ENCODE data around the gene VIT.

The VIT gene

DNA sequence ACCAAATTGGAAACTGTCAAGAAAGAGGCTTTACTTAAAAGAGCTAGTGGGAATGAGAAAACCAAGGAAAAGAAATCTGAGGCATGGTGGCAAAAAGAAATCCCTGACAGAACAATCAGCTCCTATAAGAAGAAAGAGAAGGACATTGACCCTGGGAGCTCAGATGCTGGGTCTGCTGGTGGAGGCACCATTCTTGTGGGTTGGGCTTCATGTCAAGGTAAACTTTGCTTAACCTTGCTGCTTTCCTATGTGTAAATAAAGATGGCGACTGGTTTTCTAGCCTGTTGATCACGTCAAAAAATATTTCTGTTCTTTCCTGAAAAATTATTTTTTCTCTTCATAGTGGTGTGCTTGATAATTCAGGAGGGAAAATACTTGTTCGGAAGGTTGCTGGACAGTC lies 58.1 kb downstream of the VIT start:
- no peak for TF ChIP-seq TCF12 (IDR thresholded peaks at IDR 0.05; ENCODE audit: low read depth)
- TF ChIP-seq, protein P1, sequence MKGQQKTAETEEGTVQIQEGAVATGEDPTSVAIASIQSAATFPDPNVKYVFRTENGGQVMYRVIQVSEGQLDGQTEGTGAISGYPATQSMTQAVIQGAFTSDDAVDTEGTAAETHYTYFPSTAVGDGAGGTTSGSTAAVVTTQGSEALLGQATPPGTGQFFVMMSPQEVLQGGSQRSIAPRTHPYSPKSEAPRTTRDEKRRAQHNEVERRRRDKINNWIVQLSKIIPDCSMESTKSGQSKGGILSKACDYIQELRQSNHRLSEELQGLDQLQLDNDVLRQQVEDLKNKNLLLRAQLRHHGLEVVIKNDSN (IDR thresholded peaks at IDR 0.05) = no peak
- no peak for TF ChIP-seq TAF1 (IDR thresholded peaks at IDR 0.05; ENCODE audit: low read depth)
- no peak for TF ChIP-seq TEAD4 (IDR thresholded peaks at IDR 0.05)
- no peak for TF ChIP-seq EP300 (IDR thresholded peaks at IDR 0.05; ENCODE audit: borderline replicate concordance)
- TF ChIP-seq CEBPB (IDR thresholded peaks at IDR 0.05) = no peak
- TF ChIP-seq RAD21 (IDR thresholded peaks at IDR 0.05; ENCODE audit: low read depth) = no peak
- no peak for TF ChIP-seq NFIC (IDR thresholded peaks at IDR 0.05)
- no peak for TF ChIP-seq CREB1 (IDR thresholded peaks at IDR 0.05; ENCODE audit: low read depth)
- no peak for TF ChIP-seq EGR1 (IDR thresholded peaks at IDR 0.05)
- TF ChIP-seq ZBTB7A (IDR thresholded peaks at IDR 0.05; ENCODE audit: low read depth) = no peak
- no peak for TF ChIP-seq YY1 (IDR thresholded peaks at IDR 0.05; ENCODE audit: low read depth)
- no peak for TF ChIP-seq FOXM1 (IDR thresholded peaks at IDR 0.05; ENCODE audit: borderline replicate concordance, low read depth)
- TF ChIP-seq, protein P2, sequence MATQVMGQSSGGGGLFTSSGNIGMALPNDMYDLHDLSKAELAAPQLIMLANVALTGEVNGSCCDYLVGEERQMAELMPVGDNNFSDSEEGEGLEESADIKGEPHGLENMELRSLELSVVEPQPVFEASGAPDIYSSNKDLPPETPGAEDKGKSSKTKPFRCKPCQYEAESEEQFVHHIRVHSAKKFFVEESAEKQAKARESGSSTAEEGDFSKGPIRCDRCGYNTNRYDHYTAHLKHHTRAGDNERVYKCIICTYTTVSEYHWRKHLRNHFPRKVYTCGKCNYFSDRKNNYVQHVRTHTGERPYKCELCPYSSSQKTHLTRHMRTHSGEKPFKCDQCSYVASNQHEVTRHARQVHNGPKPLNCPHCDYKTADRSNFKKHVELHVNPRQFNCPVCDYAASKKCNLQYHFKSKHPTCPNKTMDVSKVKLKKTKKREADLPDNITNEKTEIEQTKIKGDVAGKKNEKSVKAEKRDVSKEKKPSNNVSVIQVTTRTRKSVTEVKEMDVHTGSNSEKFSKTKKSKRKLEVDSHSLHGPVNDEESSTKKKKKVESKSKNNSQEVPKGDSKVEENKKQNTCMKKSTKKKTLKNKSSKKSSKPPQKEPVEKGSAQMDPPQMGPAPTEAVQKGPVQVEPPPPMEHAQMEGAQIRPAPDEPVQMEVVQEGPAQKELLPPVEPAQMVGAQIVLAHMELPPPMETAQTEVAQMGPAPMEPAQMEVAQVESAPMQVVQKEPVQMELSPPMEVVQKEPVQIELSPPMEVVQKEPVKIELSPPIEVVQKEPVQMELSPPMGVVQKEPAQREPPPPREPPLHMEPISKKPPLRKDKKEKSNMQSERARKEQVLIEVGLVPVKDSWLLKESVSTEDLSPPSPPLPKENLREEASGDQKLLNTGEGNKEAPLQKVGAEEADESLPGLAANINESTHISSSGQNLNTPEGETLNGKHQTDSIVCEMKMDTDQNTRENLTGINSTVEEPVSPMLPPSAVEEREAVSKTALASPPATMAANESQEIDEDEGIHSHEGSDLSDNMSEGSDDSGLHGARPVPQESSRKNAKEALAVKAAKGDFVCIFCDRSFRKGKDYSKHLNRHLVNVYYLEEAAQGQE (IDR thresholded peaks at IDR 0.05; ENCODE audit: low read depth) = no peak
- TF ChIP-seq, protein P3, sequence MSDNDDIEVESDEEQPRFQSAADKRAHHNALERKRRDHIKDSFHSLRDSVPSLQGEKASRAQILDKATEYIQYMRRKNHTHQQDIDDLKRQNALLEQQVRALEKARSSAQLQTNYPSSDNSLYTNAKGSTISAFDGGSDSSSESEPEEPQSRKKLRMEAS (IDR thresholded peaks at IDR 0.05) = no peak

DNA sequence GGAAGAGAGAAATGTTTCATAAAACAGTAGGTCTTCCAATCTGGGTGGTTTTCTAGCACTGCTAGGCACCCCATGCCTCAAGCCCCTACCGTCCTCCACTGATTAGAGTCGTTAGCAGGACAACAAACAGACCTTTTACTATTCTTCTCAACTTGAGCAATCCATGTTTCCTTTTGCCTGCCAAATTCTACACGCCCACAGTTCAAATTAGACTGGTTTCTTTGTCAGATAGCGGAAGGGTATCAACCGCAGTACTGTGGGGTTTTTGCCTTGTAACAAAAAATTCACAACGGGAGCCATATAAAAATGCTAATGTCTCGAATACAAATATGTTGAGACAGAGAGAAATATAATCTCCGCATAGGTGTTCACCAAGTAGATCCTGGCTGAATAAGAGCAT lies 59.9 kb downstream of the VIT start:
- no peak for TF ChIP-seq CEBPB (IDR thresholded peaks at IDR 0.05)
- TF ChIP-seq, protein P2 (IDR thresholded peaks at IDR 0.05; ENCODE audit: low read depth) = no peak
- TF ChIP-seq, protein P1 (IDR thresholded peaks at IDR 0.05) = no peak
- no peak for TF ChIP-seq EP300 (IDR thresholded peaks at IDR 0.05; ENCODE audit: borderline replicate concordance)
- TF ChIP-seq FOXM1 (IDR thresholded peaks at IDR 0.05; ENCODE audit: borderline replicate concordance, low read depth) = no peak
- no peak for TF ChIP-seq NFIC (IDR thresholded peaks at IDR 0.05)
- no peak for TF ChIP-seq TAF1 (IDR thresholded peaks at IDR 0.05; ENCODE audit: low read depth)
- no peak for TF ChIP-seq TEAD4 (IDR thresholded peaks at IDR 0.05)
- no peak for TF ChIP-seq EGR1 (IDR thresholded peaks at IDR 0.05)
- no peak for TF ChIP-seq TCF12 (IDR thresholded peaks at IDR 0.05; ENCODE audit: low read depth)
- no peak for TF ChIP-seq RAD21 (IDR thresholded peaks at IDR 0.05; ENCODE audit: low read depth)

DNA sequence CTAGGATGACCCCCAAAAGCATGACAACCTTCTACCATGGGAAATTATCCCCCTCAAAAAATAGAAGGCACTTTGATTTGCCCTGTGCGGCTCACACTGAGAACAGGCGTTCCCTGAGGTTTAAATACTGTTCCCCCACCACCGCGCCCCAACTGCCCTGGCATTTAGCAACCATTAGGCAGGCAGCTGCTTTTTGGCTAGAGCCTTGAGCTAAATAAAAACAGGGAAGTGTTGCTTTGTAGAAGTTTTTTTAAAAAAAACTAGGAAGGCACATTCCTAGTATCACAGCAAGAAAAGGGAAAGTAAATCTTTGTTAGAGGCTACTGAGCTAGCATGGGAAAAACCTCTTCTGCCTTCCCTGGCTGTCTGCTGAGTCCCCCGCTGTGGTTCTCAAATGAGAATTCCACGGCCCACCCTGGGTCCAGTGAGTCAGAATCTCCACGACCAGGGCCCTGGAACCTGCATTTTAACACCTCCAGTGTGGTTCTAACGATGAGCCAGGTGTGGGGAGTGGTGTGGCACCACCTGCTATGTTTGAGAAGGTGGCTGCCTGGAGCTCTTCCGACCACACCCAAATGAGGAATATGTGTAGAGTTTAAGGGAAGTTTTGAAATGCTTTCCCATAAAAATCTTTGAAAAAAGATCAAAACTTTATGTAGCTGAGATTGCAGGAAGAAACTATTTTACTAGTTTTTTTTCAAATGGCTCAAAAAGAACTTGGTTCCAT lies 66.4 kb downstream of the VIT start:
- TF ChIP-seq ZBTB7A (IDR thresholded peaks at IDR 0.05; ENCODE audit: low read depth) = no peak
- TF ChIP-seq, protein P1 (IDR thresholded peaks at IDR 0.05) = no peak
- TF ChIP-seq TEAD4 (IDR thresholded peaks at IDR 0.05) = no peak
- no peak for TF ChIP-seq FOXM1 (IDR thresholded peaks at IDR 0.05; ENCODE audit: borderline replicate concordance, low read depth)
- TF ChIP-seq, protein P2 (IDR thresholded peaks at IDR 0.05; ENCODE audit: low read depth) = no peak
- no peak for TF ChIP-seq NFIC (IDR thresholded peaks at IDR 0.05)
- TF ChIP-seq YY1 (IDR thresholded peaks at IDR 0.05; ENCODE audit: low read depth) = no peak
- no peak for TF ChIP-seq TAF1 (IDR thresholded peaks at IDR 0.05; ENCODE audit: low read depth)
- TF ChIP-seq EP300 (IDR thresholded peaks at IDR 0.05; ENCODE audit: borderline replicate concordance) = no peak
- TF ChIP-seq RAD21 (IDR thresholded peaks at IDR 0.05; ENCODE audit: low read depth) = no peak
- no peak for TF ChIP-seq CEBPB (IDR thresholded peaks at IDR 0.05)
- no peak for TF ChIP-seq TCF12 (IDR thresholded peaks at IDR 0.05; ENCODE audit: low read depth)
- no peak for TF ChIP-seq EGR1 (IDR thresholded peaks at IDR 0.05)
- TF ChIP-seq, protein P3 (IDR thresholded peaks at IDR 0.05) = no peak
- no peak for TF ChIP-seq CREB1 (IDR thresholded peaks at IDR 0.05; ENCODE audit: low read depth)

Measured in Ishikawa (cell line).